Heart left ventricle (tissue), 16 donors: ENCODE data around the gene SMIM8. TPM values are rescaled to one million over a fixed set of nuclear protein-coding genes. Genes with fewer than 3 reads are reported as not detected.

ENCODE experiments used
- ATAC-seq, 4 donors: fragments of 200-7000 bp; cut with Tn5 transposase; one replicate each; pipeline ENCODE4 v1.9.1; 2020 to 2022; ENCODE audit warnings: moderate library complexity in 4 of 4, mild to moderate bottlenecking in 3 of 4, moderate number of reproducible peaks in 1 of 4
- DNase-seq, 5 donors: peaks; one replicate each; pipeline ENCODE4 v3.0.0-alpha.2; 2020
- H3K27ac ChIP-seq, 12 donors: fragments of 200-600 bp; sonication (generic) in 4 of 12; one replicate each; pipeline versions ENCODE4 v1.5.0 to v1.8.0; 2016 to 2022; ENCODE audit warnings: mild to moderate bottlenecking in 2 of 12
- H3K27me3 ChIP-seq, 9 donors: fragments of 200-600 bp; sonication (generic) in 2 of 9; one replicate each; pipeline versions ENCODE4 v1.5.1 to v1.8.0; 2016 to 2022; ENCODE audit warnings: mild to moderate bottlenecking in 3 of 9
- H3K36me3 ChIP-seq, 9 donors: fragments of 200-600 bp; sonication (generic) in 2 of 9; one replicate each; pipeline versions ENCODE4 v1.5.0 to v1.8.0; 2018 to 2022; ENCODE audit warnings: mild to moderate bottlenecking in 2 of 9
- H3K4me1 ChIP-seq, 12 donors: fragments of 200-600 bp; sonication (generic) in 4 of 12; one replicate each; pipeline versions ENCODE4 v1.5.0 to v1.8.0; 2016 to 2022; ENCODE audit warnings: mild to moderate bottlenecking in 3 of 12
- H3K4me3 ChIP-seq, 12 donors: fragments of 200-600 bp; sonication (generic) in 4 of 12; one replicate each; pipeline versions ENCODE4 v1.5.0 to v1.8.0; 2017 to 2022; ENCODE audit warnings: mild to moderate bottlenecking in 9 of 12, moderate library complexity in 4 of 12
- H3K9me3 ChIP-seq, 12 donors: fragments of 200-600 bp; sonication (generic) in 4 of 12; one replicate each; pipeline versions ENCODE4 v1.5.0 to v1.8.0; 2016 to 2022; ENCODE audit warnings: mild to moderate bottlenecking in 1 of 12
- POLR2A ChIP-seq, 2 donors: fragments of 450-650 bp; IDR thresholded peaks; one replicate each; pipeline ENCODE4 v1.6.1; 2017; ENCODE audit warnings: antibody characterized with exemption in 2 of 2, mild to moderate bottlenecking in 2 of 2, moderate library complexity in 2 of 2
- WGBS, 4 donors: extraction: QIAGEN DNeasy Blood & Tissue Kit in 2 of 4; methylation state at CpG; one replicate each; pipeline versions ENCODE4 v1.1.5 to v1.1.7; 2013 to 2018; 5-methylcytosine and 5-hydroxymethylcytosine counted together
- intact Hi-C, 10 donors: fragments of 100-400 bp; cut with DNase I; formaldehyde crosslinking; loops; one replicate each; pipeline versions ENCODE4 v1.11.1 to v1.14.2; 2022
- polyA plus RNA-seq, 2 donors: library from polyadenylated mRNA; stranded (reverse); fragments of 200-250 nt; gene quantifications; one replicate each; pipeline ENCODE4 v1.2.3, GENCODE V29; 2013
- total RNA-seq, 9 donors: library from RNA; depleted of rRNA in 2 of 9; stranded (reverse); fragments of >200 nt in 2 of 9; fragmentation: NEBNext Ultra II Directional in 3 of 9; extraction: Animal tissue kit (Norgen Biotek cat#: 25700) in 3 of 9; gene quantifications; one replicate each; pipeline versions ENCODE4 v1.1.0 to v1.2.4, GENCODE V29; 2016 to 2023
- TF ChIP-seq, protein P1 (sequence below), 12 donors: fragments of 200-600 bp; sonication (generic) in 4 of 12; IDR thresholded peaks; one replicate each; pipeline versions ENCODE4 v1.5.0 to v1.8.0; 2018 to 2022; ENCODE audit warnings: antibody characterized with exemption in 12 of 12, mild to moderate bottlenecking in 5 of 12
- donor health status: ischemic (EF 13 %, LVEDD 7.1; RV severe dilation, severe dysfunction).
- donor health status: healthy with polysubstance abuse.
- donor health status: DM: no; HTN: yes; CAD: no.
- donor health status: DM: no; HTN: no; CAD: no.
- donor health status: ischemic (EF 25% LVEDD 6.9; RV normal size, moderate dysfunction).
- donor health status: ischemic (EF 25% LVEDD 5.7; RV mildly dilated, moderate dysfunction).
- donor health status: healthy.
- donor health status: DM: yes; HTN: yes; CAD: no.
- donor health status: ischemic (EF 35%, LVEDD 5.7; RV mildly dilated, moderate dysfunction).
- donor health status: nonischemic (EF 11% LVEDD 7.7; RV severe dilation, severe dysfunction).
- donor health status: DM: yes; HTN: yes; CAD: no.
- donor health status: PGD.
- donor health status: ischemic (EF 29% LVEDD 5.4; RV normal size, mild dysfunction).
- donor health status: nonischemic (EF 23%, LVEDD 6.1; RV moderate dilation, normal function).

The SMIM8 gene
- total and polyA plus RNA-seq, 11 donors, result 5.9 to 17.5 (median 9.0) TPM

GRCh38 chr6:87373377-87373776, 51.0 kb downstream of the SMIM8 start:
- no peaks in the 10 kb centered on the region for H3K27me3 ChIP-seq
- ATAC-seq (no peak), DNase-seq (no peak)
- H3K4me1 ChIP-seq, result no peaks in the 10 kb centered on the region
- intact Hi-C loops, result no loop called here
- TF ChIP-seq, protein P1, sequence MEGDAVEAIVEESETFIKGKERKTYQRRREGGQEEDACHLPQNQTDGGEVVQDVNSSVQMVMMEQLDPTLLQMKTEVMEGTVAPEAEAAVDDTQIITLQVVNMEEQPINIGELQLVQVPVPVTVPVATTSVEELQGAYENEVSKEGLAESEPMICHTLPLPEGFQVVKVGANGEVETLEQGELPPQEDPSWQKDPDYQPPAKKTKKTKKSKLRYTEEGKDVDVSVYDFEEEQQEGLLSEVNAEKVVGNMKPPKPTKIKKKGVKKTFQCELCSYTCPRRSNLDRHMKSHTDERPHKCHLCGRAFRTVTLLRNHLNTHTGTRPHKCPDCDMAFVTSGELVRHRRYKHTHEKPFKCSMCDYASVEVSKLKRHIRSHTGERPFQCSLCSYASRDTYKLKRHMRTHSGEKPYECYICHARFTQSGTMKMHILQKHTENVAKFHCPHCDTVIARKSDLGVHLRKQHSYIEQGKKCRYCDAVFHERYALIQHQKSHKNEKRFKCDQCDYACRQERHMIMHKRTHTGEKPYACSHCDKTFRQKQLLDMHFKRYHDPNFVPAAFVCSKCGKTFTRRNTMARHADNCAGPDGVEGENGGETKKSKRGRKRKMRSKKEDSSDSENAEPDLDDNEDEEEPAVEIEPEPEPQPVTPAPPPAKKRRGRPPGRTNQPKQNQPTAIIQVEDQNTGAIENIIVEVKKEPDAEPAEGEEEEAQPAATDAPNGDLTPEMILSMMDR (IDR thresholded peaks at IDR 0.05), result no peak
- no peak for TF ChIP-seq POLR2A (IDR thresholded peaks at IDR 0.05)
- 91 to 99% (median 97%) methylated on average over 2 of the region's 2 CpGs for WGBS, 4 donors
- H3K27ac ChIP-seq, result no peak overlapping the region
- peaks cover 0 to 10% (median 0%) of the 10 kb centered on the region in 12 donors for H3K9me3 ChIP-seq
- H3K36me3 ChIP-seq, result no peaks in the 10 kb centered on the region
- H3K4me3 ChIP-seq, result no peak overlapping the region

DNA sequence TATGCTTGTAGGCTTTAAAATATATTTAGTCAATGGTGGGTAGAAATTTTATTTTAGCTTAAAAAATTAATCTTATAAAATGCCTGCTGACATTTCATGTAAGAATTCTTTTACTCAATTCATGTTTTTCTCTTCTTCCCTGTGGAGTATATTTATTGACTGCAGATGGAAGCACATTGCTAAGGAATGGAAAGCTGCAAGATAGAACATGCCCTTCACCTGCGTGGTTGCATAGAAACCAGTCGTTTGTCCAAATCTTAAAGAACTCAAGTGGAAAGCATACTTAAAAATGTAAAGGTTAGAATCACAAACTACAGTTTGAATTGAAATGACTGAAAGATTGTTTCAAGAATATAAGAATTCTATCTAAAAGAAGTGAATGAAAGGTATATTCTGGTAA, 52.9 kb downstream of the SMIM8 start:
- DNase-seq (no peak), ATAC-seq (no peak)
- H3K36me3 ChIP-seq, result no peaks in the 10 kb centered on the region
- H3K27ac ChIP-seq, result no peak overlapping the region
- H3K4me1 ChIP-seq, result no peaks in the 10 kb centered on the region
- H3K9me3 ChIP-seq, result peaks cover 0 to 6% (median 0%) of the 10 kb centered on the region in 12 donors
- 94 to 98% (median 97%) methylated on average over 2 of the region's 2 CpGs for WGBS, 4 donors
- intact Hi-C loops, result no loop called here
- TF ChIP-seq POLR2A (IDR thresholded peaks at IDR 0.05), result no peak
- TF ChIP-seq, protein P1 (IDR thresholded peaks at IDR 0.05), result no peak
- H3K27me3 ChIP-seq, result no peaks in the 10 kb centered on the region
- no peak overlapping the region for H3K4me3 ChIP-seq

DNA sequence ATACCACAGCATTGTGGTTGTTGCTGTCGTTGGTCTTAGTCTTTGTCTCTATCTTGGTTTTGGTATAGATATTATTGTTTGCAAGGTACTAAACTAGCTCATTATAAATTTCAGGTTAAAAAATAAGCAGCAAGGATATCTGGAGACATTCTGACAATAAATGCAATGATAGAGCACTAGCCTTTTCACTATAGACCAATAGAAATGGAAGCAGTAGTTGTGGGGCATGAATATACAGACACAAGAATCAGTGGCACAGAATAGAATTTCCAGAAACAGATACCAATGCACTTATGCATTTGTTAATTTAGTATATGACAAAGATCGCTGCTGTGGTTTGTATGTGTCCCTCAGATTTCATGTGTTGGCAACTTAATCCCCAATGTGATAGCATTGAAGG, 54.3 kb downstream of the SMIM8 start:
- H3K27ac ChIP-seq, result no peak overlapping the region
- H3K36me3 ChIP-seq, result no peaks in the 10 kb centered on the region
- no peak overlapping the region for H3K4me3 ChIP-seq
- ATAC-seq (no peak), DNase-seq (no peak)
- no peak for TF ChIP-seq POLR2A (IDR thresholded peaks at IDR 0.05)
- TF ChIP-seq, protein P1 (IDR thresholded peaks at IDR 0.05), result no peak
- H3K9me3 ChIP-seq, result peaks cover 0 to 6% (median 0%) of the 10 kb centered on the region in 12 donors
- 88 to 97% (median 93%) methylated on average over 2 of the region's 2 CpGs for WGBS, 4 donors
- H3K4me1 ChIP-seq, result no peaks in the 10 kb centered on the region
- intact Hi-C loops, result no loop called here
- no peaks in the 10 kb centered on the region for H3K27me3 ChIP-seq

- no peaks in the 10 kb centered on the region for H3K9me3 ChIP-seq
- no peak overlapping the region for H3K4me3 ChIP-seq
- H3K4me1 ChIP-seq, result no peaks in the 10 kb centered on the region
- WGBS, 4 donors, result 65 to 80% (median 72%) methylated on average over 4 of the region's 4 CpGs
- DNase-seq, result no peak
- no peak for ATAC-seq
- H3K36me3 ChIP-seq, result no peaks in the 10 kb centered on the region
- no peaks in the 10 kb centered on the region for H3K27me3 ChIP-seq
- intact Hi-C loops, result no loop called here
- H3K27ac ChIP-seq, result no peak overlapping the region
- TF ChIP-seq, protein P1 (IDR thresholded peaks at IDR 0.05), result no peak
- no peak for TF ChIP-seq POLR2A (IDR thresholded peaks at IDR 0.05)
These were observed 56.6 kb downstream of the SMIM8 start for GRCh38 chr6:87378947-87379346.
